Glutamatergic neuron (in vitro differentiated cells): ENCODE data around the gene ROR2. TPM values are rescaled to one million over a fixed set of nuclear protein-coding genes. Genes with fewer than 3 reads are reported as not detected.

ENCODE experiments used
- DNase-seq: peaks from one replicate; pipeline ENCODE4 v3.0.0; 2022
- H3K27ac Mint-ChIP-seq: one replicate; pipeline ENCODE4 v1.8.0; 2020; ENCODE audit warnings: mild to moderate bottlenecking, mixed read lengths, inconsistent platforms; ENCODE audit not compliant: unreplicated experiment
- H3K27me3 Mint-ChIP-seq: one replicate; pipeline ENCODE4 v1.8.0; 2020; ENCODE audit warnings: mild to moderate bottlenecking, moderate library complexity, mixed read lengths, inconsistent platforms; ENCODE audit not compliant: unreplicated experiment
- H3K36me3 Mint-ChIP-seq: one replicate; pipeline ENCODE4 v1.8.0; 2020; ENCODE audit warnings: mild to moderate bottlenecking, mixed read lengths, inconsistent platforms; ENCODE audit not compliant: unreplicated experiment
- H3K4me1 Mint-ChIP-seq: one replicate; pipeline ENCODE4 v1.8.0; 2020; ENCODE audit warnings: mild to moderate bottlenecking, low read depth, mixed read lengths, inconsistent platforms; ENCODE audit not compliant: unreplicated experiment
- H3K4me3 Mint-ChIP-seq: one replicate; pipeline ENCODE4 v1.8.0; 2020; ENCODE audit warnings: mild to moderate bottlenecking, mixed read lengths, inconsistent platforms; ENCODE audit not compliant: unreplicated experiment
- H3K9me3 Mint-ChIP-seq: one replicate; pipeline ENCODE4 v1.8.0; 2020; ENCODE audit warnings: mild to moderate bottlenecking, moderate library complexity, mixed read lengths, inconsistent platforms; ENCODE audit not compliant: unreplicated experiment
- total RNA-seq: library from RNA; stranded (reverse); fragmentation: NEBNext Ultra II Directional; extraction: Animal tissue kit (Norgen Biotek cat#: 25700); gene quantifications from one replicate; pipeline ENCODE4 v1.2.1, GENCODE V29; 2021; ENCODE audit not compliant: unreplicated experiment
- TF ChIP-seq, protein P1 (sequence below): fragments of 200-600 bp; sonication (generic); IDR thresholded peaks from one replicate; pipeline ENCODE4 v1.5.0; 2021; ENCODE audit not compliant: partially characterized antibody, unreplicated experiment

ROR2 gene
- total RNA-seq, 1 donor from 2014 or later: 51.1 TPM

DNA sequence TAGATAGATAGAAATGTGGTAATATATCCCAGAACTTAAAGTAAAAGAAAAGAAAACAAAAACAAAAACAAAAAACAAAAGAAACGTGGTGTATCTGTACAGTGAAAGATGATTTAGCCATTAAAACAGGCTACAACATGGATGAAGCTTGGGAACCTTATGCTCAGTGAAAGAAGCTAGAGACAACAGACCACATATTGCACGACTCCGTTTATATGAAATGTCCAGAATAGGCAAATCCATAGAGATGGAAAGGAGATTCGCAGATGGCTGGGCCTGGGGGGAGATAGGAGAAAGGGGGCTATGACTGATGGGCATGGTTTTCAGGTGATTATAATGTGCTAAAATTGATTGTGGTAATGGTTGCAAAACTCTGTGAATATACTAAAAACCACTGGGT is 86.6 kb downstream of the ROR2 start:
- Mint-ChIP-seq H3K36me3 (no peaks in the 10 kb centered on the region), H3K4me3 (no peak overlapping the region), H3K9me3 (peaks cover 3% of the 10 kb centered on the region), H3K27me3 (peaks cover 4% of the 10 kb centered on the region), H3K27ac (peak overlapping the region; percentile 69), H3K4me1 (peaks cover 36% of the 10 kb centered on the region)
- TF ChIP-seq, protein P1, sequence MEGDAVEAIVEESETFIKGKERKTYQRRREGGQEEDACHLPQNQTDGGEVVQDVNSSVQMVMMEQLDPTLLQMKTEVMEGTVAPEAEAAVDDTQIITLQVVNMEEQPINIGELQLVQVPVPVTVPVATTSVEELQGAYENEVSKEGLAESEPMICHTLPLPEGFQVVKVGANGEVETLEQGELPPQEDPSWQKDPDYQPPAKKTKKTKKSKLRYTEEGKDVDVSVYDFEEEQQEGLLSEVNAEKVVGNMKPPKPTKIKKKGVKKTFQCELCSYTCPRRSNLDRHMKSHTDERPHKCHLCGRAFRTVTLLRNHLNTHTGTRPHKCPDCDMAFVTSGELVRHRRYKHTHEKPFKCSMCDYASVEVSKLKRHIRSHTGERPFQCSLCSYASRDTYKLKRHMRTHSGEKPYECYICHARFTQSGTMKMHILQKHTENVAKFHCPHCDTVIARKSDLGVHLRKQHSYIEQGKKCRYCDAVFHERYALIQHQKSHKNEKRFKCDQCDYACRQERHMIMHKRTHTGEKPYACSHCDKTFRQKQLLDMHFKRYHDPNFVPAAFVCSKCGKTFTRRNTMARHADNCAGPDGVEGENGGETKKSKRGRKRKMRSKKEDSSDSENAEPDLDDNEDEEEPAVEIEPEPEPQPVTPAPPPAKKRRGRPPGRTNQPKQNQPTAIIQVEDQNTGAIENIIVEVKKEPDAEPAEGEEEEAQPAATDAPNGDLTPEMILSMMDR: no peak
- DNase-seq: no peak

DNA sequence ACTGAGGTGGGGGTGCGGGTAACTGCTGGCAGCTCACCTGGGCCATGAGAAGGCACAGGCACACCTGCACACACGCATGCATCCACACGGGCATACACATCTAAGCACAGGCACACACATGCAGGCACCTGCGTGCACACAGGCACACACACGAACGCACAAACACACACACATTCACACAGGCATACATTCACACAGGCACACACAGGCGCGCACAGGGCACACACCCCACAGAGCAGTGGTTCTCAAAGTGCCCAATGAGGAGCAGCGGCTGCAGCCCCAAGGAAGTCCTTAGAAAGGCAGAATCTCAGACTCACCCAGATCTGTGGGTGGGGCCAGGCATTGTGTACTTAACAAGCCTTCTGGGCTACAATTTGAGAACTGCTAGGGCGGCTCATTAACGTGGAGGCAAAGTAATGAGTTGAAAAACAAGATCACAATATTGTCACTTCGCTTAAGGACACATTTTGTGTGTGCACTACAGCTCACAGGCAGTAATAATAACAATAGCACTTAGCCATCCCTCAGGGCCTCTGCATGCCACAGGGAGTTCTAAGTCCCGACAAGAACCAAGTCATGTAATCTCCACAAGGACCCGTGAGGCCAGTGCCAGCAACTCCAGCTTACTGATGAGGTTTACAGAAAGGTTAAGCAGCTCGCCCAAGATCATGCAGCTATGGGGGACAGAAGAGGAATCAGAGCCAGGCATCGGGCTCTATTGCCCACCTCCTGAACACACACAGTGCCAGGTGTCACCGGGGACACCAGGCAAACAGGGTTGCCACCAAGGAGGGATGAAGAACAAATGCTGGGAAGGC is 91.6 kb downstream of the ROR2 start:
- peaks cover 11% of the 10 kb centered on the region for H3K27me3 Mint-ChIP-seq
- peaks cover 11% of the 10 kb centered on the region for H3K9me3 Mint-ChIP-seq
- no peak for DNase-seq
- H3K4me3 Mint-ChIP-seq: peak overlapping the region; percentile 30
- H3K4me1 Mint-ChIP-seq: peaks cover 49% of the 10 kb centered on the region
- H3K36me3 Mint-ChIP-seq: no peaks in the 10 kb centered on the region
- H3K27ac Mint-ChIP-seq: peak overlapping the region; percentile 89
- TF ChIP-seq, protein P1: no peak

DNA sequence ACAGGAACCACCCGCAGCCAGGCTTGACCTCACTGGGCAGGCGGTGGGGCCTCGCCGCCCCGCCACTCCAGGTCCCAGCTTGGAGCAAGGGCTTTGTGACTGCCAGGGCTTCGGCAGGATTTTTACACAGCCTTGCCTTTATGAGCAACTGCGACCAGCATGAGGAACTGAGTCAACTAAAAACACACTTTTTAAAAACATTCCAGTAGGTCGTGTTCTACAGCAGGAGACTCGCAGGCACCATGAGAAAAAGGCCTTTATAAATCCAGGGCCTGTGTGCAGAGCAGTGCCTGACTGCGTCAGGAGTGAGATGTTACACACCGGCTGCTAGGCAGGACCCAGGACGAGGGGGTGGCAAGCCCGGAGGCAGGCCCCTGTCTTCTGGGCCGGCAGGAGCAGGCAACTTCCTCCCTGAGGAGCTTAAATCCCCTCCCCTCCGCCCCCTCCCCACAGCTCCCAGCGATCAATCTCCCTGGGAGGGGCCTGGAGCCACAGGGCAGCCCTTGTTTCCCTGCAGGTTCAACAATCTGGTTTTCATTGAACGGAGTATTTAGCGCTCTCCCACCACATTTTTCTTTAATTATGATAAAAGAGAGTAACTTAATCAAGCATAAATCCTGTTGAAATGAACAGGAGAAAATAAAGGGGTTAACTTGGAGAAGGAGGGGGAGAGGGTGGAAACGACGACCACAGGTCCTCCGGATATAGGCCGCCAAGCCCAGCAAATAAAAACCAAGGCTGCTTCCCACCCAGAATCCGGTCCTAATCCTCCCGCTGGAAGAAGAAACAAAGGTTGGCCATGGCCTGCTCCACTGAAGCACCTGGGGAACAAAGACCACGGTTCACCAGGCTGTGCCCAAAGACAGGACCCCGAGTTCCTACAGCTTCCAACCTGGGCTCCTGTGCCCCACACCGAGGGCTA is 92.5 kb downstream of the ROR2 start:
- Mint-ChIP-seq H3K9me3 (peaks cover 10% of the 10 kb centered on the region), H3K27me3 (peaks cover 11% of the 10 kb centered on the region), H3K36me3 (no peaks in the 10 kb centered on the region), H3K4me1 (peaks cover 52% of the 10 kb centered on the region), H3K4me3 (peak overlapping the region; percentile 30), H3K27ac (peak overlapping the region; percentile 89)
- DNase-seq: peak; percentile 65
- TF ChIP-seq, protein P1: no peak

DNA sequence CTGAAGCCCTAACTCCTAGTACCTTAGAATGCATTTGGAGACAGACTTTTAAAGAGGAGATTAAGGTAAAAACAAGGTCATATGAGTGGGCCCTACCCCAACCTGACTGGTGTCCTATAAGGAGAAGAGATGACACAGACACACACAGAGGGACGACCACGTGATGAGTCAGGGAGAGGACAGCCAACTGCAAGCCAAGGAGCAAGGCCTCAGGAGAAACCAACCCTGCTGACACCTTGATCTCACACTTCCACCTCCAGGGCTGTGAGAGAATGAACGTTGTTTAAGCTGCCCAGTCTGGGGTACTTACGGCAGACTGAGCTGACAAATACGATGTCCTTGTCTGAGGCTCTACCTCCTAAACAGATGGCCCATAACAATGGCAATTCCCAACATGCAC is 93.6 kb downstream of the ROR2 start:
- no peaks in the 10 kb centered on the region for H3K36me3 Mint-ChIP-seq

More for the DNA sequence above, 93.6 kb downstream of the ROR2 start:
- TF ChIP-seq, protein P1: no peak
- Mint-ChIP-seq H3K4me1 (peaks cover 56% of the 10 kb centered on the region), H3K27me3 (peaks cover 14% of the 10 kb centered on the region), H3K9me3 (peaks cover 10% of the 10 kb centered on the region), H3K4me3 (peak overlapping the region; percentile 30), H3K27ac (peak overlapping the region; percentile 70)
- no peak for DNase-seq
